Measurements from ENCODE around the gene RPRD1B.

GRCh38 chr20:38135651-38136420 is 102.3 kb downstream of the RPRD1B start:
- TF ChIP-seq, protein P1, sequence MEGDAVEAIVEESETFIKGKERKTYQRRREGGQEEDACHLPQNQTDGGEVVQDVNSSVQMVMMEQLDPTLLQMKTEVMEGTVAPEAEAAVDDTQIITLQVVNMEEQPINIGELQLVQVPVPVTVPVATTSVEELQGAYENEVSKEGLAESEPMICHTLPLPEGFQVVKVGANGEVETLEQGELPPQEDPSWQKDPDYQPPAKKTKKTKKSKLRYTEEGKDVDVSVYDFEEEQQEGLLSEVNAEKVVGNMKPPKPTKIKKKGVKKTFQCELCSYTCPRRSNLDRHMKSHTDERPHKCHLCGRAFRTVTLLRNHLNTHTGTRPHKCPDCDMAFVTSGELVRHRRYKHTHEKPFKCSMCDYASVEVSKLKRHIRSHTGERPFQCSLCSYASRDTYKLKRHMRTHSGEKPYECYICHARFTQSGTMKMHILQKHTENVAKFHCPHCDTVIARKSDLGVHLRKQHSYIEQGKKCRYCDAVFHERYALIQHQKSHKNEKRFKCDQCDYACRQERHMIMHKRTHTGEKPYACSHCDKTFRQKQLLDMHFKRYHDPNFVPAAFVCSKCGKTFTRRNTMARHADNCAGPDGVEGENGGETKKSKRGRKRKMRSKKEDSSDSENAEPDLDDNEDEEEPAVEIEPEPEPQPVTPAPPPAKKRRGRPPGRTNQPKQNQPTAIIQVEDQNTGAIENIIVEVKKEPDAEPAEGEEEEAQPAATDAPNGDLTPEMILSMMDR (IDR thresholded peaks at IDR 0.05; ENCODE audit: poor library complexity) = no peak
- TF ChIP-seq EZH2 (IDR thresholded peaks at IDR 0.05; ENCODE audit: borderline replicate concordance) (no peak), EZH2phosphoT487 (IDR thresholded peaks at IDR 0.05; ENCODE audit: low read depth, severe bottlenecking, unreplicated experiment) (no peak)
